GM21576 (cell line): ENCODE measurements around the gene DUOX1.
"Not testable (repeated sequence)": the region's sequence is repeated elsewhere in the genome, so short reads cannot be mapped to it uniquely, and the experiment has no call there.

Source experiments
- ATAC-seq: cut with Tn5 transposase; IDR thresholded peaks from one replicate; pipeline ENCODE4 v1.9.1; 2021; ENCODE audit warnings: mild to moderate bottlenecking, moderate library complexity; ENCODE audit not compliant: unreplicated experiment

Gene DUOX1

GRCh38 chr15:45129651-45130129 lies at the start of gene DUOX1, which contains the start of gene DUOXA1:
TSS of gene DUOX1 (plus strand) at chr15:45129994. CDS start at chr15:45131967, 1,973 bp downstream.
TSS of gene DUOXA1 (minus strand) at chr15:45129879. CDS start at chr15:45123014, 6,865 bp downstream.
- ATAC-seq = no peak

- not testable (repeated sequence) for ATAC-seq
Observed at GRCh38 chr15:45080593-45080992, 49.2 kb upstream of the DUOX1 start.

GRCh38 chr15:45082412-45082811 lies 47.4 kb upstream of the DUOX1 start:
- not testable (repeated sequence) for ATAC-seq

GRCh38 chr15:45083223-45083622 lies 46.6 kb upstream of the DUOX1 start:
- no peak for ATAC-seq

- no peak for ATAC-seq
Observed at GRCh38 chr15:45084163-45084562, 45.6 kb upstream of the DUOX1 start.

- ATAC-seq = no peak
Observed at GRCh38 chr15:45087513-45087912, 42.3 kb upstream of the DUOX1 start.

- no peak for ATAC-seq
Observed at GRCh38 chr15:45088801-45089711, 40.7 kb upstream of the DUOX1 start.

- ATAC-seq = no peak
Observed at GRCh38 chr15:45089712-45090373, 40.0 kb upstream of the DUOX1 start.

GRCh38 chr15:45091161-45091560 lies 38.6 kb upstream of the DUOX1 start:
- no peak for ATAC-seq

GRCh38 chr15:45091576-45091975 lies 38.2 kb upstream of the DUOX1 start:
- no peak for ATAC-seq

- no peak for ATAC-seq
Observed at GRCh38 chr15:45093013-45093412, 36.8 kb upstream of the DUOX1 start.

GRCh38 chr15:45093622-45094357 lies 36.0 kb upstream of the DUOX1 start:
- no peak for ATAC-seq

GRCh38 chr15:45094358-45094730 lies 35.5 kb upstream of the DUOX1 start:
- no peak for ATAC-seq

- no peak for ATAC-seq
Observed at GRCh38 chr15:45095661-45096060, 34.1 kb upstream of the DUOX1 start.

GRCh38 chr15:45097466-45097865 lies 32.3 kb upstream of the DUOX1 start:
- ATAC-seq = no peak

GRCh38 chr15:45099549-45100165 lies 30.1 kb upstream of the DUOX1 start:
- ATAC-seq = no peak

GRCh38 chr15:45100884-45101625 lies 28.7 kb upstream of the DUOX1 start:
- ATAC-seq = no peak

- ATAC-seq = no peak
Observed at GRCh38 chr15:45101749-45102148, 28.0 kb upstream of the DUOX1 start.

- no peak for ATAC-seq
Observed at GRCh38 chr15:45102226-45102625, 27.6 kb upstream of the DUOX1 start.

GRCh38 chr15:45104170-45104569 lies 25.6 kb upstream of the DUOX1 start:
- not testable (repeated sequence) for ATAC-seq
